T-cell (primary cell): ENCODE measurements around the gene NECTIN2. TPM values are rescaled to one million over a fixed set of nuclear protein-coding genes. Genes with fewer than 3 reads are reported as not detected.

Experiments
- ATAC-seq, 4 experiments: fragments of 200-7000 bp in 3 of 4; fragments of 150-1000 bp in 1 of 4; cut with Tn5 transposase; replicated peaks in 1 of 4; 1 replicate in 3 of 4; 2 replicates in 1 of 4; pipeline ENCODE4 v1.10.0; 2021; ENCODE audit warnings: moderate library complexity in 3 of 4, mild to moderate bottlenecking in 2 of 4, moderate number of reproducible peaks in 1 of 4
- CTCF ChIA-PET, 2 donors: fragments of 300-600 bp; sonication (Branson Sonifier 250); formaldehyde crosslinking; loops; one replicate each; lab custom pipeline; 2022; ENCODE audit warnings: antibody characterized with exemption in 2 of 2; lab: Charles Lee
- POLR2A ChIA-PET, 2 donors: fragments of 300-600 bp; sonication (Branson Sonifier 250); formaldehyde crosslinking; loops; one replicate each; lab custom pipeline; 2022; ENCODE audit warnings: antibody characterized with exemption in 2 of 2; lab: Charles Lee
- DNase-seq, 35 experiments: peaks; one replicate each; pipeline versions ENCODE4 v3.0.0 to v3.0.0-alpha.2; 2013 to 2023
- H3K27ac ChIP-seq: one replicate; pipeline ENCODE4 v1.5.1; 2013; ENCODE audit warnings: low read length
- H3K27me3 ChIP-seq, 2 experiments: replicated peaks in 1 of 2; 1 replicate in 1 of 2; 2 replicates in 1 of 2; pipeline versions ENCODE4 v1.6.1 to v1.7.0; 2013; ENCODE audit warnings: low read length in 1 of 2, mixed read lengths in 1 of 2; ENCODE audit not compliant: control insufficient read depth in 2 of 2, insufficient read depth in 2 of 2; ENCODE audit errors: extremely low read depth in 1 of 2
- H3K36me3 ChIP-seq, 2 donors: 1 replicate in 1 of 2; 2 replicates in 1 of 2; pipeline versions ENCODE4 v1.6.1 to v1.7.0; 2013; ENCODE audit warnings: low read length in 1 of 2; ENCODE audit not compliant: control insufficient read depth in 2 of 2, insufficient read depth in 1 of 2; ENCODE audit errors: extremely low read depth in 1 of 2
- H3K4me1 ChIP-seq, 2 experiments: 1 replicate in 1 of 2; 2 replicates in 1 of 2; pipeline versions ENCODE4 v1.6.1 to v1.7.0; 2013; ENCODE audit warnings: low read length in 2 of 2, mixed read lengths in 1 of 2; ENCODE audit not compliant: insufficient read depth in 2 of 2, control insufficient read depth in 1 of 2; ENCODE audit errors: extremely low read depth in 1 of 2
- H3K4me3 ChIP-seq, 2 donors: 1 replicate in 1 of 2; 2 replicates in 1 of 2; pipeline versions ENCODE4 v1.5.1 to v1.7.0; 2013; ENCODE audit warnings: mild to moderate bottlenecking in 2 of 2, low read length in 1 of 2, moderate library complexity in 1 of 2; ENCODE audit not compliant: control insufficient read depth in 1 of 2; ENCODE audit errors: extremely low read depth in 1 of 2
- H3K9me3 ChIP-seq: 2 replicates; pipeline ENCODE4 v1.7.0; 2013
- H3K27ac Mint-ChIP-seq, 2 donors: one replicate each; pipeline ENCODE4 v1.8.0; 2020 to 2021; ENCODE audit warnings: mild to moderate bottlenecking in 2 of 2, mixed read lengths in 2 of 2
- H3K27me3 Mint-ChIP-seq, 2 donors: one replicate each; pipeline ENCODE4 v1.8.0; 2021 to 2022; ENCODE audit warnings: mixed read lengths in 2 of 2
- H3K36me3 Mint-ChIP-seq: one replicate; pipeline ENCODE4 v1.8.0; 2021; ENCODE audit warnings: mixed read lengths
- H3K4me1 Mint-ChIP-seq, 3 donors: one replicate each; pipeline ENCODE4 v1.8.0; 2020 to 2022; ENCODE audit warnings: mixed read lengths in 3 of 3, mild to moderate bottlenecking in 1 of 3
- H3K4me3 Mint-ChIP-seq, 3 donors: one replicate each; pipeline ENCODE4 v1.8.0; 2020 to 2022; ENCODE audit warnings: mild to moderate bottlenecking in 3 of 3, mixed read lengths in 3 of 3, moderate library complexity in 3 of 3
- H3K9me3 Mint-ChIP-seq, 3 donors: one replicate each; pipeline ENCODE4 v1.8.0; 2020 to 2022; ENCODE audit warnings: mixed read lengths in 3 of 3
- WGBS: methylation state at CpG from one replicate; pipeline ENCODE4 v1.1.5; 2013; ENCODE audit warnings: missing lambda C conversion rate; ENCODE audit not compliant: insufficient coverage; 5-methylcytosine and 5-hydroxymethylcytosine counted together
- total RNA-seq, 35 experiments: library from RNA in 6 of 35; stranded (reverse) in 6 of 35; fragments of 120-200 nt in 1 of 35; gene quantifications; one replicate each; pipeline versions ENCODE4 v1.2.1 to v1.2.4 and lab custom pipeline; 2013 to 2026

Gene NECTIN2
- total RNA-seq, 5 donors from 2014 or later (not counting 1 experiment from before 2014, with no cell fraction given) = 0.30 to 1.8 (median 1.4) TPM

- H3K36me3 Mint-ChIP-seq = peaks cover 25% of the 10 kb centered on the region
- Histone ChIP-seq H3K4me3 (peak within 1 kb of the TSS; percentile 75 to 79), H3K27ac (peak within 1 kb of the TSS; percentile 98), H3K9me3 (no peaks in the 10 kb centered on the region), H3K4me1 (peaks cover 11 to 24% of the 10 kb centered on the region in 2 experiments), H3K27me3 (no peaks in the 10 kb centered on the region), H3K36me3 (peaks cover 0 to 33% of the 10 kb centered on the region in 2 donors)
- no peaks in the 10 kb centered on the region for H3K9me3 Mint-ChIP-seq
- peaks cover 25 to 34% (median 26%) of the 10 kb centered on the region in 3 donors for H3K4me1 Mint-ChIP-seq
- ChIA-PET CTCF (interaction anchor here in 1 of 2 donors (1.1 kb wide), 1 partner anchor 287 kb away, joined by 5 read pairs; the partner anchor contains the start of genes BLOC1S3 and TRAPPC6A), POLR2A (no interaction called here)
- H3K27ac Mint-ChIP-seq = peak within 1 kb of the TSS; percentile 90 to 94
- DNase-seq = peak in 13 of 35 experiments; percentile 17 to 100 (median 100)
- peak within 1 kb of the TSS; percentile 77 to 88 (median 86) for H3K4me3 Mint-ChIP-seq
- no peak for ATAC-seq
- H3K27me3 Mint-ChIP-seq = no peaks in the 10 kb centered on the region
- under 1% methylated on average over 78 of the region's 81 CpGs for WGBS
Measured at GRCh38 chr19:44891016-44891882, 45.2 kb downstream of the NECTIN2 start, which contains the start of gene TOMM40. TSS of gene TOMM40 (plus strand) at chr19:44891254. CDS start at chr19:44891416, 162 bp downstream.

- Mint-ChIP-seq H3K36me3 (peaks cover 32% of the 10 kb centered on the region), H3K9me3 (no peaks in the 10 kb centered on the region), H3K4me1 (peaks cover 25 to 34% (median 26%) of the 10 kb centered on the region in 3 donors), H3K27ac (peak overlapping the region in 1 of 2 donors; percentile 70), H3K4me3 (peak overlapping the region; percentile 77 to 88 (median 86)), H3K27me3 (no peaks in the 10 kb centered on the region)
- WGBS = 96% methylated on average over 7 of the region's 7 CpGs
- ATAC-seq = no peak
- DNase-seq = no peak
- Histone ChIP-seq H3K27ac (no peak overlapping the region), H3K27me3 (no peaks in the 10 kb centered on the region), H3K4me1 (peaks cover 11 to 24% of the 10 kb centered on the region in 2 experiments), H3K4me3 (no peak overlapping the region), H3K9me3 (no peaks in the 10 kb centered on the region), H3K36me3 (peaks cover 0 to 47% of the 10 kb centered on the region in 2 donors)
- ChIA-PET POLR2A (no interaction called here), CTCF (no interaction called here)
Measured at GRCh38 chr19:44892932-44893331, 46.8 kb downstream of the NECTIN2 start.

GRCh38 chr19:44893332-44894051, 47.4 kb downstream of the NECTIN2 start:
- H3K4me3 ChIP-seq = no peak overlapping the region
- no peaks in the 10 kb centered on the region for H3K27me3 ChIP-seq
- no peaks in the 10 kb centered on the region for H3K9me3 ChIP-seq
- H3K4me1 ChIP-seq = peaks cover 11 to 24% of the 10 kb centered on the region in 2 experiments
- POLR2A ChIA-PET = no interaction called here
- peaks cover 0 to 51% of the 10 kb centered on the region in 2 donors for H3K36me3 ChIP-seq
- WGBS = 97% methylated on average over 9 of the region's 18 CpGs
- ATAC-seq (no peak), DNase-seq (no peak)
- Mint-ChIP-seq H3K27ac (no peak overlapping the region), H3K27me3 (no peaks in the 10 kb centered on the region), H3K36me3 (peaks cover 36% of the 10 kb centered on the region), H3K4me3 (peak overlapping the region; percentile 77 to 88 (median 86)), H3K4me1 (peaks cover 25 to 31% (median 26%) of the 10 kb centered on the region in 3 donors), H3K9me3 (no peaks in the 10 kb centered on the region)
- CTCF ChIA-PET = no interaction called here
- no peak overlapping the region for H3K27ac ChIP-seq

DNA sequence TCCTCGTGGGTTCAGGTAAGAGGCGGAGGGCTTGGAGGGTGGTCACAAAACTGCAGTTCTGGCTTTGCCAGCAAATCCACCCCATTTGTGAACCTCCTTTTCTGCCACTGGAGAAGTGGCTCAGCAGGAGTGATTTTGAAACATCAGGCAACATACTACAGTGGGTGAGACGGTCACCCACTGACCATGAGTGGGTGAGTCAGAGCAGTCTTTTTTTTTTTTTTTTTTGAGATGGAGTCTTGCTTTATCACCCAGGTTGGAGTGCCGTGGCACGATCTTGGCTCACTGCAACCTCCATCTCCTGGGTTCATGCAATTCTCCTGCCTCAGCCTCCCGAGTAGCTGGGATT, 47.9 kb downstream of the NECTIN2 start:
- no peak overlapping the region for H3K27ac ChIP-seq
- H3K9me3 ChIP-seq = no peaks in the 10 kb centered on the region
- Mint-ChIP-seq H3K9me3 (no peaks in the 10 kb centered on the region), H3K27me3 (no peaks in the 10 kb centered on the region), H3K4me1 (peaks cover 25 to 30% (median 25%) of the 10 kb centered on the region in 3 donors), H3K27ac (no peak overlapping the region), H3K4me3 (no peak overlapping the region), H3K36me3 (peaks cover 36% of the 10 kb centered on the region)
- H3K36me3 ChIP-seq = peaks cover 0 to 51% of the 10 kb centered on the region in 2 donors
- DNase-seq = no peak
- H3K27me3 ChIP-seq = no peaks in the 10 kb centered on the region
- H3K4me1 ChIP-seq = peaks cover 11 to 24% of the 10 kb centered on the region in 2 experiments
- H3K4me3 ChIP-seq = no peak overlapping the region
- WGBS = no CpG with 5 or more reads among the region's 6 CpGs
- no peak for ATAC-seq
- CTCF ChIA-PET = no interaction called here
- POLR2A ChIA-PET = no interaction called here

DNA sequence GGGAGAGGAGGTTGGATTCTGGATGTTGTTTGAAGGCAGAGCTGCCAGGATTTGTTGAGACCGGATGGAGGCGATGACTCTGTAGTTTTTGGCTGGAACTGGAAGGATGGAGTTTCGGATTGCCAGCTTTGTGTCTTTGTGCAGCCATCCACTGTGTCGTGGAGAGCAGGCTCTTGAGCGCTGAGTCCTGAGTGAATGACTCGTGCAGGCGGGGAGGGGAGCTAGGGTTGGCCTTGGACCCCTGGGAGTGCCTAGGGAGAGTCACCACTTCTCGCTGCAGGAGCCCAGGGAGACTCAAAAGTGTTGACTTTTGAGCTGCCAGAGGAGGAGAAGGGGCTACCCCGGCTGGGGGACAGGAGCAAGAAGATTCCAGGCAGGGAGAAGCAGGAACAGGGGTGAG, 48.8 kb downstream of the NECTIN2 start:
- H3K27me3 ChIP-seq = no peaks in the 10 kb centered on the region
- Mint-ChIP-seq H3K4me1 (peaks cover 22 to 28% (median 23%) of the 10 kb centered on the region in 3 donors), H3K4me3 (no peak overlapping the region), H3K27ac (no peak overlapping the region), H3K36me3 (peaks cover 38% of the 10 kb centered on the region), H3K27me3 (no peaks in the 10 kb centered on the region), H3K9me3 (no peaks in the 10 kb centered on the region)
- ChIA-PET CTCF (no interaction called here), POLR2A (no interaction called here)
- no peak for DNase-seq
- no peak overlapping the region for H3K27ac ChIP-seq
- 88% methylated on average over 7 of the region's 9 CpGs for WGBS
- H3K36me3 ChIP-seq = peaks cover 0 to 59% of the 10 kb centered on the region in 2 donors
- H3K4me3 ChIP-seq = no peak overlapping the region
- ATAC-seq = no peak
- peaks cover 8 to 18% of the 10 kb centered on the region in 2 experiments for H3K4me1 ChIP-seq
- H3K9me3 ChIP-seq = no peaks in the 10 kb centered on the region

DNA sequence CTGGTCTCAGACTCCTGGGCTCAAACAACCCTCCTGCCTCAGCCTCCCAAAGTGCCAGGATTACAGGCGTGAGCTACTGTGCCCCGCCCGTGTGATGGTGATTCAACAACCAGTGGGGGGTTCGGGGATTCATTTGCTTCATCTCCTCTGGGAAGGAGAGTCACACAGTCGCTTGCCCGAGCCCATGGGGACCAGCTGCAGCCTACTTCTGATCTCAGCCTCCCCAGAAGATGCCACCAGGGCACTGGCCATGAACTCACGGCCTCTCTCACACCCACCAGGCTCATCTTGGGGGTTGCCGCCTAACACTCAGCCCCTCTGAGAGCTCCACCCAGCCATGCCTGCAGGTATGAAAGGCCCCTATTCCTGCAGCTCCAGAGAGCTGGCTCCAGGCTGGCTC, 51.7 kb downstream of the NECTIN2 start:
- H3K9me3 Mint-ChIP-seq = no peaks in the 10 kb centered on the region
- POLR2A ChIA-PET = interaction anchor here (0.7 to 1.0 kb wide), 2 partner anchors 57 to 185 kb away, joined by 4 to 5 read pairs; no protein-coding TSS in a partner anchor
- H3K27ac Mint-ChIP-seq = no peak overlapping the region
- H3K4me1 Mint-ChIP-seq = peaks cover 3 to 8% (median 4%) of the 10 kb centered on the region in 3 donors
- Histone ChIP-seq H3K36me3 (peaks cover 11 to 73% of the 10 kb centered on the region in 2 donors), H3K27ac (no peak overlapping the region), H3K4me1 (no peaks in the 10 kb centered on the region), H3K27me3 (no peaks in the 10 kb centered on the region), H3K9me3 (no peaks in the 10 kb centered on the region), H3K4me3 (no peak overlapping the region)
- DNase-seq (no peak), ATAC-seq (no peak)
- CTCF ChIA-PET = no interaction called here
- 98% methylated on average over 5 of the region's 8 CpGs for WGBS
- no peaks in the 10 kb centered on the region for H3K27me3 Mint-ChIP-seq
- no peak overlapping the region for H3K4me3 Mint-ChIP-seq
- H3K36me3 Mint-ChIP-seq = peaks cover 39% of the 10 kb centered on the region
